Vagina (tissue), 2 donors: ENCODE measurements around the gene CENPQ.

ENCODE experiments used
- CTCF ChIP-seq, 3 experiments: fragments of 450-650 bp in 2 of 3; fragments of 200-600 bp in 1 of 3; sonication (generic) in 1 of 3; IDR thresholded peaks; one replicate each; pipeline ENCODE4 v1.5.1; 2017 to 2019; ENCODE audit warnings: antibody characterized with exemption in 3 of 3, mild to moderate bottlenecking in 2 of 3, moderate library complexity in 2 of 3
- POLR2A ChIP-seq, 2 donors: fragments of 450-650 bp; IDR thresholded peaks; one replicate each; pipeline ENCODE4 v1.6.1; 2017; ENCODE audit warnings: antibody characterized with exemption in 2 of 2, mild to moderate bottlenecking in 2 of 2, moderate library complexity in 2 of 2
- POLR2AphosphoS5 ChIP-seq, 2 donors: sonication (generic); formaldehyde crosslinking; IDR thresholded peaks; one replicate each; pipeline ENCODE4 v1.9.0; 2017; ENCODE audit warnings: antibody characterized with exemption in 2 of 2, mild to moderate bottlenecking in 2 of 2, low read depth in 1 of 2; ENCODE audit not compliant: insufficient read depth in 1 of 2

GRCh38 chr6:49464691-49465090, 1.5 kb downstream of the CENPQ start:
- TF ChIP-seq CTCF (IDR thresholded peaks at IDR 0.05): no peak
- no peak for TF ChIP-seq POLR2A (IDR thresholded peaks at IDR 0.05)
- TF ChIP-seq POLR2AphosphoS5 (IDR thresholded peaks at IDR 0.05; ENCODE audit: insufficient read depth in 1 of 2, low read depth in 1 of 2): no peak
